SIG-M5 treated with dmso at 0.1 percent for 504 hours (cell line): Measurements from ENCODE around the gene CHAF1A.

Experiments used
- DNase-seq: peaks from one replicate; lab custom pipeline; 2025; ENCODE audit not compliant: unreplicated experiment; lab: John Stamatoyannopoulos, UW

CHAF1A gene

GRCh38 chr19:4436231-4436630 is 33.8 kb downstream of the CHAF1A start:
- no peak for DNase-seq

- no peak for DNase-seq
Measured at GRCh38 chr19:4437103-4437502, 34.7 kb downstream of the CHAF1A start.

GRCh38 chr19:4439243-4439642 is 36.8 kb downstream of the CHAF1A start:
- DNase-seq: no peak

GRCh38 chr19:4441994-4442818 is 39.8 kb downstream of the CHAF1A start:
- DNase-seq: no peak

- no peak for DNase-seq
Measured at GRCh38 chr19:4442819-4443146, 40.3 kb downstream of the CHAF1A start.

- no peak for DNase-seq
Measured at GRCh38 chr19:4443188-4443587, 40.7 kb downstream of the CHAF1A start.

- no peak for DNase-seq
Measured at GRCh38 chr19:4443966-4444764, 41.7 kb downstream of the CHAF1A start.

- DNase-seq: no peak
Measured at GRCh38 chr19:4444765-4445741, 42.6 kb downstream of the CHAF1A start.

GRCh38 chr19:4445963-4446703 is 43.7 kb downstream of the CHAF1A start:
- DNase-seq: no peak

GRCh38 chr19:4446704-4447200 is 44.3 kb downstream of the CHAF1A start:
- no peak for DNase-seq

GRCh38 chr19:4447327-4448146 is 45.1 kb downstream of the CHAF1A start:
- DNase-seq: no peak

- DNase-seq: no peak
Measured at GRCh38 chr19:4448147-4448985, 45.9 kb downstream of the CHAF1A start.

- no peak for DNase-seq
Measured at GRCh38 chr19:4449022-4449638, 46.7 kb downstream of the CHAF1A start.

GRCh38 chr19:4449639-4450028 is 47.2 kb downstream of the CHAF1A start:
- DNase-seq: no peak

- DNase-seq: no peak
Measured at GRCh38 chr19:4452230-4452990, 50.0 kb downstream of the CHAF1A start.

- no peak for DNase-seq
Measured at GRCh38 chr19:4453232-4454179, 51.1 kb downstream of the CHAF1A start.
